Parathyroid adenoma (tissue), 2 donors: Measurements from ENCODE around the gene PRELID1.

ENCODE experiments used
- H2AFZ ChIP-seq: fragments of 300-600 bp; sonication (generic); one replicate; pipeline ENCODE4 v1.7.0; 2017; ENCODE audit warnings: antibody characterized with exemption, mild to moderate bottlenecking
- H3K27ac ChIP-seq: fragments of 300-600 bp; sonication (generic); one replicate; pipeline ENCODE4 v1.7.0; 2017
- H3K27me3 ChIP-seq: fragments of 300-600 bp; sonication (generic); one replicate; pipeline ENCODE4 v1.7.0; 2017; ENCODE audit warnings: low read length; ENCODE audit not compliant: control insufficient read depth, insufficient read depth
- H3K36me3 ChIP-seq: fragments of 300-600 bp; sonication (generic); one replicate; pipeline ENCODE4 v1.7.0; 2017; ENCODE audit warnings: low read length; ENCODE audit not compliant: control insufficient read depth, insufficient read depth
- H3K4me1 ChIP-seq: fragments of 300-600 bp; sonication (generic); one replicate; pipeline ENCODE4 v1.7.0; 2017; ENCODE audit warnings: control low read depth
- H3K4me2 ChIP-seq: fragments of 300-600 bp; sonication (generic); one replicate; pipeline ENCODE4 v1.7.0; 2017; ENCODE audit warnings: low read length
- H3K4me3 ChIP-seq: fragments of 300-600 bp; sonication (generic); one replicate; pipeline ENCODE4 v1.7.0; 2017; ENCODE audit warnings: low read depth, low read length
- H3K79me2 ChIP-seq: fragments of 300-600 bp; sonication (generic); one replicate; pipeline ENCODE4 v1.7.0; 2017; ENCODE audit warnings: control low read depth
- H3K9ac ChIP-seq: fragments of 300-600 bp; sonication (generic); one replicate; pipeline ENCODE4 v1.7.0; 2017; ENCODE audit warnings: mild to moderate bottlenecking
- H3K9me3 ChIP-seq: fragments of 300-600 bp; sonication (generic); one replicate; pipeline ENCODE4 v1.7.0; 2017; ENCODE audit warnings: low read length; ENCODE audit not compliant: control insufficient read depth
- TF ChIP-seq, protein P1 (sequence below): fragments of 300-600 bp; sonication (generic); IDR thresholded peaks from one replicate; pipeline ENCODE4 v1.7.0; 2017; ENCODE audit warnings: antibody characterized with exemption, mild to moderate bottlenecking
- donor health status: primary hyperparathyroidism.

PRELID1 gene

GRCh38 chr5:177271113-177271512, 32.5 kb upstream of the PRELID1 start:
- Histone ChIP-seq H3K27me3 (no peaks in the 10 kb centered on the region), H3K9ac (no peak overlapping the region), H3K36me3 (no peaks in the 10 kb centered on the region), H3K9me3 (no peaks in the 10 kb centered on the region), H3K4me2 (no peak overlapping the region), H2AFZ (no peak overlapping the region), H3K4me3 (no peak overlapping the region), H3K27ac (no peak overlapping the region), H3K79me2 (peaks cover 6% of the 10 kb centered on the region), H3K4me1 (no peaks in the 10 kb centered on the region)
- TF ChIP-seq, protein P1, sequence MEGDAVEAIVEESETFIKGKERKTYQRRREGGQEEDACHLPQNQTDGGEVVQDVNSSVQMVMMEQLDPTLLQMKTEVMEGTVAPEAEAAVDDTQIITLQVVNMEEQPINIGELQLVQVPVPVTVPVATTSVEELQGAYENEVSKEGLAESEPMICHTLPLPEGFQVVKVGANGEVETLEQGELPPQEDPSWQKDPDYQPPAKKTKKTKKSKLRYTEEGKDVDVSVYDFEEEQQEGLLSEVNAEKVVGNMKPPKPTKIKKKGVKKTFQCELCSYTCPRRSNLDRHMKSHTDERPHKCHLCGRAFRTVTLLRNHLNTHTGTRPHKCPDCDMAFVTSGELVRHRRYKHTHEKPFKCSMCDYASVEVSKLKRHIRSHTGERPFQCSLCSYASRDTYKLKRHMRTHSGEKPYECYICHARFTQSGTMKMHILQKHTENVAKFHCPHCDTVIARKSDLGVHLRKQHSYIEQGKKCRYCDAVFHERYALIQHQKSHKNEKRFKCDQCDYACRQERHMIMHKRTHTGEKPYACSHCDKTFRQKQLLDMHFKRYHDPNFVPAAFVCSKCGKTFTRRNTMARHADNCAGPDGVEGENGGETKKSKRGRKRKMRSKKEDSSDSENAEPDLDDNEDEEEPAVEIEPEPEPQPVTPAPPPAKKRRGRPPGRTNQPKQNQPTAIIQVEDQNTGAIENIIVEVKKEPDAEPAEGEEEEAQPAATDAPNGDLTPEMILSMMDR, result no peak

DNA sequence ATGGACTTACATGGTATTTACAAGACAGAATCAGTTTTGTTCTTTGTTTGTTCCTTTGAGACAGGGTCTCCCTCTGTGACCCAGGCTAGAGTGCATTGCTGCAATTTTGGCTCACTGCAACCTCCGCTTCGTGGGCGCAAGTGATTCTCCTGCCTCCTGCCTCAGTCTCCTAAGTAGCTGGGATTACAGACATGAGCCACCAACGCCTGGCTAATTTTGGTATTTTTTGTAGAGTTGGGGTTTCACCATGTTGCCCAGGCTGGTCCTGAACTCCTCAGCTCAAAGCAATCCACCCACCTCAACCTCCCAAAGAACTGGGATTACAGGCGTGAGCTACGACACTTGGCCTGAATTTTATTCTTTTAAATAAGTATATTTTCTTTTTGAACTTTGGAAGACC, 27.7 kb upstream of the PRELID1 start:
- TF ChIP-seq, protein P1, result no peak
- Histone ChIP-seq H3K4me2 (no peak overlapping the region), H3K9ac (no peak overlapping the region), H3K4me3 (no peak overlapping the region), H3K27ac (no peak overlapping the region), H3K36me3 (no peaks in the 10 kb centered on the region), H3K4me1 (no peaks in the 10 kb centered on the region), H3K79me2 (peaks cover 9% of the 10 kb centered on the region), H3K27me3 (no peaks in the 10 kb centered on the region), H3K9me3 (no peaks in the 10 kb centered on the region), H2AFZ (no peak overlapping the region)

- no peak overlapping the region for H3K4me3 ChIP-seq
- peaks cover 6% of the 10 kb centered on the region for H3K79me2 ChIP-seq
- H3K4me2 ChIP-seq, result no peak overlapping the region
- no peaks in the 10 kb centered on the region for H3K36me3 ChIP-seq
- H3K9me3 ChIP-seq, result no peaks in the 10 kb centered on the region
- no peak overlapping the region for H2AFZ ChIP-seq
- no peak overlapping the region for H3K9ac ChIP-seq
- H3K4me1 ChIP-seq, result no peaks in the 10 kb centered on the region
- no peaks in the 10 kb centered on the region for H3K27me3 ChIP-seq
- H3K27ac ChIP-seq, result no peak overlapping the region
- TF ChIP-seq, protein P1, result no peak
These were observed 26.7 kb upstream of the PRELID1 start for GRCh38 chr5:177276886-177277285.

DNA sequence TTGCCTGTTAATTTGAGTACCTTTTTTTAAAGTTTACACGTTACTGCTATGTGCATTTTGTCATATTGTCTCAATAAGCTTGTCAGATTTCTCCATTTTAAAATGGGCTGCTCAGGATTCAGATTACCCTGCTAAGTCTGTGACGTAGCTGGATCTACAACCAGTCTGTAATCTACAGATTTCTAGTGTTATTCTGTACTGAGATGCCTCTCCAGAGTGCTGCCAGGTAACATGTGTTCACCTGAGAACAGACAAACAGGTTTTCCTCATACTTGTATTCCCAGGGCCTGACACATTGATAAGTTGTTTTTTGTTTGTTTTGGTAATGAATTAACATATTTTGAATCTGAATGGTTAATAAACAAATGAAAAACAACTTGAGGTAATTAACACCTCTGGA, 15.4 kb upstream of the PRELID1 start:
- Histone ChIP-seq H3K4me2 (no peak overlapping the region), H3K79me2 (peaks cover 2% of the 10 kb centered on the region), H3K4me3 (no peak overlapping the region), H3K9ac (no peak overlapping the region), H3K27me3 (no peaks in the 10 kb centered on the region), H3K9me3 (no peaks in the 10 kb centered on the region), H3K36me3 (no peaks in the 10 kb centered on the region), H2AFZ (no peak overlapping the region), H3K4me1 (no peaks in the 10 kb centered on the region), H3K27ac (no peak overlapping the region)
- TF ChIP-seq, protein P1, result no peak

GRCh38 chr5:177290816-177291596, 12.6 kb upstream of the PRELID1 start:
- TF ChIP-seq, protein P1, result no peak
- Histone ChIP-seq H3K27ac (no peak overlapping the region), H3K4me3 (no peak overlapping the region), H3K27me3 (no peaks in the 10 kb centered on the region), H3K4me1 (no peaks in the 10 kb centered on the region), H3K79me2 (peaks cover 2% of the 10 kb centered on the region), H3K4me2 (no peak overlapping the region), H3K9me3 (no peaks in the 10 kb centered on the region), H3K36me3 (no peaks in the 10 kb centered on the region), H3K9ac (no peak overlapping the region), H2AFZ (no peak overlapping the region)
